Measurements from ENCODE around the gene FETUB. TPM values are rescaled to one million over a fixed set of nuclear protein-coding genes. Genes with fewer than 3 reads are reported as not detected.

FETUB gene
- total and polyA plus RNA-seq, 2 of the 4 experiments (the other 2 are of a cell fraction) = not detected

DNA sequence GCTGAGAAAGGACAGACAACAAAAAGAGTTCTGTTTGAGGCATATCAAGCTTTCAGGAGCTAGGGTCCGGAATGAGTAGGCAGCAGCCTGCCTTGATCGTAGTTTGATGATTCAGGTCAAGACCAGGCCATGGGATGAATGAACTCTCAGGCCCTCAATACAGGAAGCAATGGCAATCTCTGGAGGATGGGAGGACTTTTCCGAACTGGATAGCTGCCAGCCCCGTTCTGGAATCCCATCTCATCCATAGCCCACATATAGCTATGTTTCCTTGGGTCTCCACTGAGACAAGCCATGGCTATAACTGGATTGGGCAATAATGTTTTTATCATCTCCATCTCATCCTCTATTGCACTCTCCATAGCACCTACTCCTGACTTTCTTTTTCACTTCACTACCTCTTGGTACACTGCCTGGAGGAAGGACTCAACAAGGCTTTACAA is 14.6 kb upstream of the FETUB start:
- H2AK9ac ChIP-seq (replicated peaks; ENCODE audit: low read depth, low read length, poor library complexity) = no peak overlapping the region
- no peak overlapping the region for H3K4ac ChIP-seq (ENCODE audit: low read depth, low read length)
- TF ChIP-seq, protein P1, sequence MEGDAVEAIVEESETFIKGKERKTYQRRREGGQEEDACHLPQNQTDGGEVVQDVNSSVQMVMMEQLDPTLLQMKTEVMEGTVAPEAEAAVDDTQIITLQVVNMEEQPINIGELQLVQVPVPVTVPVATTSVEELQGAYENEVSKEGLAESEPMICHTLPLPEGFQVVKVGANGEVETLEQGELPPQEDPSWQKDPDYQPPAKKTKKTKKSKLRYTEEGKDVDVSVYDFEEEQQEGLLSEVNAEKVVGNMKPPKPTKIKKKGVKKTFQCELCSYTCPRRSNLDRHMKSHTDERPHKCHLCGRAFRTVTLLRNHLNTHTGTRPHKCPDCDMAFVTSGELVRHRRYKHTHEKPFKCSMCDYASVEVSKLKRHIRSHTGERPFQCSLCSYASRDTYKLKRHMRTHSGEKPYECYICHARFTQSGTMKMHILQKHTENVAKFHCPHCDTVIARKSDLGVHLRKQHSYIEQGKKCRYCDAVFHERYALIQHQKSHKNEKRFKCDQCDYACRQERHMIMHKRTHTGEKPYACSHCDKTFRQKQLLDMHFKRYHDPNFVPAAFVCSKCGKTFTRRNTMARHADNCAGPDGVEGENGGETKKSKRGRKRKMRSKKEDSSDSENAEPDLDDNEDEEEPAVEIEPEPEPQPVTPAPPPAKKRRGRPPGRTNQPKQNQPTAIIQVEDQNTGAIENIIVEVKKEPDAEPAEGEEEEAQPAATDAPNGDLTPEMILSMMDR (conservative IDR thresholded peaks at IDR 0.05; ENCODE audit: low read depth, low read length) = no peak
- TF ChIP-seq FOS (IDR thresholded peaks at IDR 0.05; ENCODE audit: low read depth, low read length) = no peak
- no peak for TF ChIP-seq MAFK (IDR thresholded peaks at IDR 0.05; ENCODE audit: low read depth, low read length)
- TF ChIP-seq USF2 (IDR thresholded peaks at IDR 0.05; ENCODE audit: low read depth, low read length) = no peak
- no peak for TF ChIP-seq MXI1 (IDR thresholded peaks at IDR 0.05; ENCODE audit: borderline replicate concordance, low read depth, low read length)
- no peak for TF ChIP-seq CHD1 (IDR thresholded peaks at IDR 0.05; ENCODE audit: low read depth, low read length)
- TF ChIP-seq RCOR1 (IDR thresholded peaks at IDR 0.05; ENCODE audit: insufficient replicate concordance, low read length) = no peak
- no peak for TF ChIP-seq BHLHE40 (IDR thresholded peaks at IDR 0.05; ENCODE audit: low read depth, low read length)
- TF ChIP-seq, protein P2, sequence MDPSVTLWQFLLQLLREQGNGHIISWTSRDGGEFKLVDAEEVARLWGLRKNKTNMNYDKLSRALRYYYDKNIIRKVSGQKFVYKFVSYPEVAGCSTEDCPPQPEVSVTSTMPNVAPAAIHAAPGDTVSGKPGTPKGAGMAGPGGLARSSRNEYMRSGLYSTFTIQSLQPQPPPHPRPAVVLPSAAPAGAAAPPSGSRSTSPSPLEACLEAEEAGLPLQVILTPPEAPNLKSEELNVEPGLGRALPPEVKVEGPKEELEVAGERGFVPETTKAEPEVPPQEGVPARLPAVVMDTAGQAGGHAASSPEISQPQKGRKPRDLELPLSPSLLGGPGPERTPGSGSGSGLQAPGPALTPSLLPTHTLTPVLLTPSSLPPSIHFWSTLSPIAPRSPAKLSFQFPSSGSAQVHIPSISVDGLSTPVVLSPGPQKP (IDR thresholded peaks at IDR 0.05; ENCODE audit: borderline replicate concordance, low read depth, low read length) = no peak
- no peak for TF ChIP-seq MAZ (IDR thresholded peaks at IDR 0.05; ENCODE audit: borderline replicate concordance, low read depth, low read length)
- TF ChIP-seq CEBPB (IDR thresholded peaks at IDR 0.05; ENCODE audit: low read depth, low read length) = no peak
- no peak for TF ChIP-seq RAD21 (IDR thresholded peaks at IDR 0.05; ENCODE audit: low read length)
- H4K8ac ChIP-seq (ENCODE audit: low read depth in 2 of 2, low read length in 2 of 2) = no peak overlapping the region
- H2BK20ac ChIP-seq (ENCODE audit: low read depth, low read length) = no peak overlapping the region
- peaks cover 5% of the 10 kb centered on the region for H3K27me3 ChIP-seq (ENCODE audit: control insufficient read depth, insufficient read depth, low read length)
- no TSS peak for BruUV-seq (replicated peaks)
- no peak overlapping the region for H2BK5ac ChIP-seq (ENCODE audit: low read depth, low read length, poor library complexity, severe bottlenecking)
- H3K79me1 ChIP-seq (ENCODE audit: low read depth in 1 of 2, low read length in 2 of 2) = no peaks in the 10 kb centered on the region
- no peak overlapping the region for H3K4me2 ChIP-seq (ENCODE audit: low read depth, low read length)
- H3K27ac ChIP-seq (ENCODE audit: insufficient read depth, low read length) = no peak overlapping the region
- no peaks in the 10 kb centered on the region for H3K36me3 ChIP-seq (ENCODE audit: control insufficient read depth, insufficient read depth, low read length)
- ATAC-seq (ENCODE audit: low read depth) (no peak), DNase-seq (no peak)
- POLR2A ChIA-PET (ENCODE audit: unreplicated experiment) = no interaction called here
- H2AFZ ChIP-seq (replicated peaks; ENCODE audit: low read length, poor library complexity) = peak overlapping the region; percentile 11
- H2AK5ac ChIP-seq (ENCODE audit: low read depth, low read length) = no peak overlapping the region
- no peak overlapping the region for H4K91ac ChIP-seq (ENCODE audit: insufficient read depth, low read depth, low read length)
- intact Hi-C loops (cut with micrococcal nuclease) (no loop called here), dilution Hi-C loops (cut with HindIII; ENCODE audit: low sequenced_read_pairs, unreplicated experiment) (no loop called here), in situ Hi-C loops (cut with MboI; ENCODE audit: low sequenced_read_pairs) (no loop called here)
- H3K9ac ChIP-seq (ENCODE audit: low read depth, low read length) = no peak overlapping the region
- no peak overlapping the region for H3K4me3 ChIP-seq (ENCODE audit: insufficient read depth, low read depth, low read length)
- no CpG with 5 or more reads among the region's 4 CpGs for WGBS, 2 experiments (ENCODE audit: extremely low coverage in 2 of 2, insufficient read length in 1 of 2)
- H3K9me3 ChIP-seq (ENCODE audit: control insufficient read depth, insufficient read depth, low read length) = no peaks in the 10 kb centered on the region
- no peak overlapping the region for H3K18ac ChIP-seq (ENCODE audit: low read depth, low read length)
- no peak overlapping the region for H2BK120ac ChIP-seq (ENCODE audit: low read depth, low read length)
- no peaks in the 10 kb centered on the region for H4K20me1 ChIP-seq (ENCODE audit: insufficient read depth, low read length)
- no peak overlapping the region for H2BK15ac ChIP-seq (ENCODE audit: low read depth, low read length)
- H3K23ac ChIP-seq (ENCODE audit: low read depth, low read length) = no peak overlapping the region
- H3K56ac ChIP-seq (ENCODE audit: extremely low read depth, insufficient read depth, low read length) = no peak overlapping the region
- no peaks in the 10 kb centered on the region for H3K9me1 ChIP-seq (ENCODE audit: insufficient read depth, low read length)
- CTCF ChIA-PET = interaction anchor here (1.7 kb wide), 1 partner anchor 8 kb away, joined by 7 read pairs; no protein-coding TSS in a partner anchor
- no peak overlapping the region for H4K5ac ChIP-seq (ENCODE audit: low read depth, low read length)
- H3K4me1 ChIP-seq (ENCODE audit: control insufficient read depth, insufficient read depth, low read length) = no peaks in the 10 kb centered on the region
- no peak overlapping the region for H3K14ac ChIP-seq (replicated peaks; ENCODE audit: low read depth, low read length)

Measured in IMR-90 (cell line).